Caco-2 (cell line): ENCODE data around the gene IFNA13. TPM values are rescaled to one million over a fixed set of nuclear protein-coding genes. Genes with fewer than 3 reads are reported as not detected.

Experiments
- BruUV-seq: library from RNA; stranded (reverse); fragments of 400-500 nt; replicated peaks from 2 replicates; lab custom pipeline; 2021; lab: Mats Ljungman, UMichigan
- CTCF ChIA-PET: fragments of 300-600 bp; sonication (Branson Sonifier 250); formaldehyde crosslinking; loops from one replicate; lab custom pipeline; 2022; ENCODE audit warnings: antibody characterized with exemption; lab: Charles Lee
- POLR2A ChIA-PET: fragments of 300-600 bp; sonication (Branson Sonifier 250); formaldehyde crosslinking; loops from one replicate; lab custom pipeline; 2022; ENCODE audit warnings: antibody characterized with exemption; lab: Charles Lee
- DNase-seq, 2 experiments: peaks; one replicate each; pipeline versions ENCODE4 v3.0.0 to v3.0.0-alpha.2; 2020 to 2022
- H3K27me3 ChIP-seq: replicated peaks from 2 replicates; pipeline ENCODE4 v1.6.0; 2011; ENCODE audit warnings: low read length; ENCODE audit not compliant: control insufficient read depth, insufficient read depth
- H3K36me3 ChIP-seq: 2 replicates; pipeline ENCODE4 v1.5.1; 2011; ENCODE audit warnings: low read length; ENCODE audit not compliant: control insufficient read depth, insufficient read depth
- H3K4me1 ChIP-seq: fragments of 250-450 bp; sonication (Bioruptor Pico); 2 replicates; pipeline ENCODE4 v1.5.1; 2020; ENCODE audit warnings: mild to moderate bottlenecking
- H3K4me3 ChIP-seq: 2 replicates; pipeline ENCODE4 v1.5.1; 2011; ENCODE audit warnings: low read depth, mild to moderate bottlenecking, control low read depth, low read length
- H3K9me3 ChIP-seq: fragments of 250-450 bp; sonication (Bioruptor Pico); 2 replicates; pipeline ENCODE4 v1.5.1; 2020; ENCODE audit warnings: mild to moderate bottlenecking, moderate library complexity
- H3K27ac Mint-ChIP-seq: one replicate; pipeline ENCODE4 v1.8.0; 2022; ENCODE audit warnings: mixed read lengths; ENCODE audit not compliant: unreplicated experiment
- H3K27me3 Mint-ChIP-seq: one replicate; pipeline ENCODE4 v1.8.0; 2022; ENCODE audit warnings: mixed read lengths; ENCODE audit not compliant: insufficient read depth, unreplicated experiment
- H3K36me3 Mint-ChIP-seq: one replicate; pipeline ENCODE4 v1.8.0; 2022; ENCODE audit warnings: mild to moderate bottlenecking, mixed read lengths; ENCODE audit not compliant: insufficient read depth, unreplicated experiment
- H3K4me1 Mint-ChIP-seq: one replicate; pipeline ENCODE4 v1.8.0; 2022; ENCODE audit warnings: low read depth, mixed read lengths; ENCODE audit not compliant: unreplicated experiment
- H3K4me3 Mint-ChIP-seq: one replicate; pipeline ENCODE4 v1.8.0; 2022; ENCODE audit warnings: mild to moderate bottlenecking, moderate library complexity, mixed read lengths; ENCODE audit not compliant: unreplicated experiment
- H3K9me3 Mint-ChIP-seq: one replicate; pipeline ENCODE4 v1.8.0; 2022; ENCODE audit warnings: mixed read lengths; ENCODE audit not compliant: unreplicated experiment
- intact Hi-C: fragments of 100-400 bp; cut with micrococcal nuclease; formaldehyde crosslinking; loops from one replicate; pipeline ENCODE4 v1.10.0; 2022; ENCODE audit not compliant: unreplicated experiment
- total RNA-seq: library from RNA; stranded (reverse); gene quantifications from 2 replicates; pipeline ENCODE4 v1.2.3, GENCODE V29; 2022
- TF ChIP-seq, protein P1 (sequence below), 2 experiments: fragments of 200-600 bp in 1 of 2; IDR thresholded peaks; 1 replicate in 1 of 2; 2 replicates in 1 of 2; pipeline versions ENCODE4 v1.5.1 to v1.8.0; 2011 to 2022; ENCODE audit warnings: antibody characterized with exemption in 1 of 2, control low read depth in 1 of 2, inconsistent platforms in 1 of 2, low read depth in 1 of 2, low read length in 1 of 2, mild to moderate bottlenecking in 1 of 2, moderate library complexity in 1 of 2; ENCODE audit not compliant: insufficient read depth in 1 of 2, severe bottlenecking in 1 of 2, unreplicated experiment in 1 of 2

Gene IFNA13
- total RNA-seq, 1 experiment from 2014 or later, result not detected

DNA sequence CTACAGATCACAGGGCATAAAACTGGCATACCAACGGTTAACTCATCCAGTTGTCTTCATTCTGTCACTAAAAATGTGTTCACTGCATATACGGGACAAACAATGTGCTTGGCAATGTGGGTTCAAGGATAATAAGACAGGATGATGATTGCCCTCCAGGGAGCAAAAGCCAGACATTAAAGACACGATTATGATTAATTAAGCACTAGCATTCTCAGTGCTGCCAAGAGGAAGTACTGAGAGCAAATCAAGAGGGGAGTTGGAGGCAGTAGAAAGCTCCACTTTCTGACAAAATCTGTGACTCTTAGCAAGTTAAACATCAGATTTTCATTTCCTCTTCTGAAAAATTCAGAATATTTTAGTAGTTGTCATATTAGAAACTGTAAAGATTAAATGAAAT lies 32.1 kb upstream of the IFNA13 start:
- TF ChIP-seq, protein P1, sequence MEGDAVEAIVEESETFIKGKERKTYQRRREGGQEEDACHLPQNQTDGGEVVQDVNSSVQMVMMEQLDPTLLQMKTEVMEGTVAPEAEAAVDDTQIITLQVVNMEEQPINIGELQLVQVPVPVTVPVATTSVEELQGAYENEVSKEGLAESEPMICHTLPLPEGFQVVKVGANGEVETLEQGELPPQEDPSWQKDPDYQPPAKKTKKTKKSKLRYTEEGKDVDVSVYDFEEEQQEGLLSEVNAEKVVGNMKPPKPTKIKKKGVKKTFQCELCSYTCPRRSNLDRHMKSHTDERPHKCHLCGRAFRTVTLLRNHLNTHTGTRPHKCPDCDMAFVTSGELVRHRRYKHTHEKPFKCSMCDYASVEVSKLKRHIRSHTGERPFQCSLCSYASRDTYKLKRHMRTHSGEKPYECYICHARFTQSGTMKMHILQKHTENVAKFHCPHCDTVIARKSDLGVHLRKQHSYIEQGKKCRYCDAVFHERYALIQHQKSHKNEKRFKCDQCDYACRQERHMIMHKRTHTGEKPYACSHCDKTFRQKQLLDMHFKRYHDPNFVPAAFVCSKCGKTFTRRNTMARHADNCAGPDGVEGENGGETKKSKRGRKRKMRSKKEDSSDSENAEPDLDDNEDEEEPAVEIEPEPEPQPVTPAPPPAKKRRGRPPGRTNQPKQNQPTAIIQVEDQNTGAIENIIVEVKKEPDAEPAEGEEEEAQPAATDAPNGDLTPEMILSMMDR (IDR thresholded peaks at IDR 0.05; ENCODE audit: insufficient read depth in 1 of 2, low read depth in 1 of 2, low read length in 1 of 2, severe bottlenecking in 1 of 2, unreplicated experiment in 1 of 2), result no peak
- Histone ChIP-seq H3K4me1 (no peaks in the 10 kb centered on the region), H3K9me3 (no peaks in the 10 kb centered on the region), H3K4me3 (no peak overlapping the region), H3K36me3 (no peaks in the 10 kb centered on the region), H3K27me3 (no peaks in the 10 kb centered on the region)
- Mint-ChIP-seq H3K4me3 (no peak overlapping the region), H3K27ac (no peak overlapping the region), H3K27me3 (peaks cover 3% of the 10 kb centered on the region), H3K36me3 (no peaks in the 10 kb centered on the region), H3K4me1 (no peaks in the 10 kb centered on the region), H3K9me3 (no peaks in the 10 kb centered on the region)
- intact Hi-C loops, result loop anchor here (10.0 kb wide), 1 partner anchor 205 kb away; no protein-coding TSS in a partner anchor
- DNase-seq, result no peak
- ChIA-PET POLR2A (no interaction called here), CTCF (no interaction called here)
- no TSS peak for BruUV-seq

GRCh38 chr9:21398955-21399489 lies 31.2 kb upstream of the IFNA13 start:
- H3K4me1 ChIP-seq, result no peaks in the 10 kb centered on the region
- H3K4me1 Mint-ChIP-seq, result no peaks in the 10 kb centered on the region
- intact Hi-C loops, result loop anchor here (10.0 kb wide), 1 partner anchor 204 kb away; no protein-coding TSS in a partner anchor
- H3K27me3 Mint-ChIP-seq, result peaks cover 3% of the 10 kb centered on the region
- no peak overlapping the region for H3K4me3 ChIP-seq
- TF ChIP-seq, protein P1 (IDR thresholded peaks at IDR 0.05; ENCODE audit: insufficient read depth in 1 of 2, low read depth in 1 of 2, low read length in 1 of 2, severe bottlenecking in 1 of 2, unreplicated experiment in 1 of 2), result no peak
- no peaks in the 10 kb centered on the region for H3K36me3 Mint-ChIP-seq
- no peak overlapping the region for H3K4me3 Mint-ChIP-seq
- no peak for DNase-seq
- POLR2A ChIA-PET, result no interaction called here
- no TSS peak for BruUV-seq
- CTCF ChIA-PET, result no interaction called here
- no peak overlapping the region for H3K27ac Mint-ChIP-seq
- H3K36me3 ChIP-seq, result no peaks in the 10 kb centered on the region
- no peaks in the 10 kb centered on the region for H3K27me3 ChIP-seq
- H3K9me3 Mint-ChIP-seq, result no peaks in the 10 kb centered on the region
- H3K9me3 ChIP-seq, result no peaks in the 10 kb centered on the region

DNA sequence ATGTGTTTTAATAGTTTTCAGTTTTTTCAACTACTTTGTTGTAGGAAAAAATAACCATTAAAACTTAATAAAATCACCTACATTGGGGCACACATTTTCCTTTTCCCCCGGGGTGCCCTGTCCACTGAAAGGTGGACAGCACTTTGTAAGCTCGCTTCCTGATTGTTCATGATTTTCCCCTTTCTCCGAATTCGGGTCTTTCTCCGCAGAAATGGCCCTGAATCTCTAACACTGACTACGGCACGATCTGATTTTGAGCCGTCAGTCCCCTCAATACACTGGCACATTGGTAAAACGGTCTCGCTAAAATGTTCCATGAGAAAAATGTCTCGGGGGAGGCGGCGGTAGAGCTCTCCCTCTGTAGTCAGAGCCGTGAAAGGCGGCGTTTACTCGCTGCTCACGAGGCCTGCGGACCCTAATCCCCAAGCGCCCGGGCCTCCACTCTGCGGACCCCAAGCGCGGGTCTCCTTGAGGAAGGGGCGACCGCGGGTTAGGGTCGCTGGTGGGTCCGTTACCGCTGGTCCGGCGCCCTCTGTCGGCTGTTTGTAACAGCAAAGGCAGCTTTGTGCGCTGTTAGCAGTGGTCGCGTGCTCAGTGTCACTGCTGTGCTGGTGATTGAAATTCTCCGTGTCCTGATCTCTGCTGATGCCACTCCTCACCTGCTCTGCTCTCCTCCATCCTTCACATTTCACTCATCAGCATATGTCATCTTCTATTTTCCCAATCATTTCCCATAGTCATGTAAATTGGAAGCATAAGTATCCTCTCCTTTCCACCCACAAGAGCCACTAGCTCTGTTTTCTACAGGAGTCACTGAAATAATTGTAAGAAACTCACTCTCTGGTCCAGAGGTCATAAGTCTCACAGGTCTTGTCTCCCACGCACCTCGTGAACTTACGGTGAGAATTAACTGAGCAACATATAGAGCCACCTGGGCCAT lies 28.2 kb upstream of the IFNA13 start:
- intact Hi-C loops, result loop anchor here (1.0 to 10.0 kb wide), 4 partner anchors 70 to 201 kb away; no protein-coding TSS in a partner anchor
- Mint-ChIP-seq H3K27me3 (peaks cover 7% of the 10 kb centered on the region), H3K36me3 (no peaks in the 10 kb centered on the region), H3K9me3 (no peaks in the 10 kb centered on the region), H3K4me3 (peak overlapping the region; percentile 48), H3K4me1 (no peaks in the 10 kb centered on the region), H3K27ac (no peak overlapping the region)
- TF ChIP-seq, protein P1 (IDR thresholded peaks at IDR 0.05; ENCODE audit: insufficient read depth in 1 of 2, low read depth in 1 of 2, low read length in 1 of 2, severe bottlenecking in 1 of 2, unreplicated experiment in 1 of 2), result peak; percentile 70 to 84
- ChIA-PET POLR2A (no interaction called here), CTCF (interaction anchor here (0.6 to 2.0 kb wide), 10 partner anchors 10 to 240 kb away, joined by 3 to 21 read pairs (median 6); partner anchors contain the start of gene KLHL9)
- no peaks in the 10 kb centered on the region for H3K9me3 ChIP-seq
- no peaks in the 10 kb centered on the region for H3K36me3 ChIP-seq
- H3K27me3 ChIP-seq, result no peaks in the 10 kb centered on the region
- no peaks in the 10 kb centered on the region for H3K4me1 ChIP-seq
- DNase-seq, result peak in 1 of 2 experiments; percentile 58
- BruUV-seq, result no TSS peak
- H3K4me3 ChIP-seq, result peak overlapping the region; percentile 37
